ENCODE data around the gene NAGPA. TPM values are rescaled to one million over a fixed set of nuclear protein-coding genes. Genes with fewer than 3 reads are reported as not detected.
A peak's percentile ranks its signal among the peaks of the same experiment; 100 is the strongest.

Gene NAGPA
- total RNA-seq, 1 donor from 2014 or later: 11.4 TPM

DNA sequence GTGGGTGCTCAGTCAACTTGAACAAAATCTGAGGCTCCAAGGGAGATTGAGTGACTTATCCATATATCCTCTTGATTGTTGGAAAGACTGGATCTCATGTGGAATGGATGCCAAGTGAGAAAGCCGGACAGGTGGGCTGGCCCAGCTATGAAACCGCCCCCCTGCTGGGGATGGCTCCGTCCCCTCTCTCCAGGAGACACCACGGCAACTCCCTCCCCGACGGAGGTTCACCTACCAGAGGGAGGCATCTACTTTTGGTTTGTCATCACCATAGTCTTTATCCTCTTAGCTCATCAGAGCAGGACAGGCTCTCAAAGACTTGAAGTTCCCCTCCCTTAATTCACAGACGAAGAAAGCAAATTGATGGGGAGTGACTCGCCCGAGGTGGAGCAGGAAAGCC lies 36.1 kb upstream of the NAGPA start:
- peaks cover 4% of the 10 kb centered on the region for H3K36me3 Mint-ChIP-seq (ENCODE audit: low read depth)
- H3K27ac Mint-ChIP-seq: no peak overlapping the region
- no peaks in the 10 kb centered on the region for H3K27me3 Mint-ChIP-seq
- intact Hi-C loops (cut with micrococcal nuclease): loop anchor here (5.0 kb wide), 1 partner anchor 38 kb away; the partner anchor contains the start of gene NAGPA
- H3K4me1 Mint-ChIP-seq: peaks cover 23% of the 10 kb centered on the region
- H3K4me3 Mint-ChIP-seq: no peak overlapping the region
- no peaks in the 10 kb centered on the region for H3K9me3 Mint-ChIP-seq
- no peak for DNase-seq

DNA sequence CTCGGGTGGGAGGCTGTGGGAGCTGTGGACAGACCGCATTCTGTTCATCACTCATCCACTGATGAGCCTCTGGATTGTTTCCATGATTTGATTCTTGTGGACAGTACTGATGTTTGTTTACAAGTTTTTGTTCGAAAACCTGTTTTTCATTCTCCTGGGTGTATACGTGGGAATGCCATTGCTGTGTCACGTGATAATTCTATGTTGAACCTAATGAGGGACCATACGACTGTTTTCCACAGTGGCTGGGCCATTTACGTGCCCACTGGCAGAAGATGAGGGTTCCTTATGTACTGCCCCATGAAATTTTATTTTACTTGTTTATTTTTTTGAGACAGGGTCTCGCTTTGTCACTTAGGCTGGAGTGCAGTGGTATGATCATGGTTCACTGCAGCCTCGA lies 35.3 kb upstream of the NAGPA start:
- Mint-ChIP-seq H3K36me3 (ENCODE audit: low read depth) (peaks cover 2% of the 10 kb centered on the region), H3K4me3 (no peak overlapping the region), H3K27me3 (no peaks in the 10 kb centered on the region), H3K4me1 (peaks cover 23% of the 10 kb centered on the region), H3K27ac (no peak overlapping the region), H3K9me3 (no peaks in the 10 kb centered on the region)
- intact Hi-C loops (cut with micrococcal nuclease): no loop called here
- no peak for DNase-seq

DNA sequence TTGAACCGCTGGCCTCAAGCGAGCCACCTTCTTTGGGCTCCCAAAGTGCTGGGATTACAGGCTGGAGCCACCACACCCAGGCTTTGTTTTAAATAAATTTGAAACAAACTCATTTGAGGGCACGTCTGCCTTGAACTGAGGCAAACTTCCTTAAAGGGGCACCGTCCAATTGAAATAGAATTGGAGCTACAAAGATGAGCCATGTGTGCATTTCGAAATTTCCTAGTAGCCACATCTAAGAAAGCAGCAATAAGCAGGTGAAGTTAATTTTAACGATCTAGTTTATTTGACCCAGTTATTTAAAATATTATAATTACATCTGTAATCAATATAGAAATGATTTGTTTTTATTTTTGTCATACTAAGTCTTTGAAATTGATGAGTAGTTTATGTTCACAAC lies 32.8 kb upstream of the NAGPA start:
- no peaks in the 10 kb centered on the region for H3K9me3 Mint-ChIP-seq
- no peak for DNase-seq
- H3K27ac Mint-ChIP-seq: no peak overlapping the region
- intact Hi-C loops (cut with micrococcal nuclease): no loop called here
- no peak overlapping the region for H3K4me3 Mint-ChIP-seq
- no peaks in the 10 kb centered on the region for H3K27me3 Mint-ChIP-seq
- peaks cover 7% of the 10 kb centered on the region for H3K4me1 Mint-ChIP-seq
- no peaks in the 10 kb centered on the region for H3K36me3 Mint-ChIP-seq (ENCODE audit: low read depth)

DNA sequence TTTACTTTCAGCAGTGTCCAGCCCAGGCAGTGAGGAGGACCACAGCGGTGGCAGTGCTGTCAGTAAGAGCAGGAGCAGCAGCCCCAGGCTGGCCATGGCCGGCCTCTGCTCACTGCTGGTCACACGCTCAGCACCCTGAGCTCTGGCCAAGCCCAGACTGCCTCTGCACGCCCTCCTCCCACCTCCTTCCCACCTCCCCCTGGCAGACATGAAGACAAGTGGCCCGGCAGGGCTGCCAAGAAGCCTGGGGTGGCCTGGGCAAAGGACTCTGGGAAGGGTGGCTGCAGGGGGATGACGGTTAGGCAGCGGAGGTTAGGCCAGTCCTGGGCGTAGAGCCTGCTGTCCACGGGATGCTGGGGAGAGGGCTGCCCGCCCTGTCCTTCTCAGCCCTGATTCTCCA lies 32.1 kb upstream of the NAGPA start, which contains the start of gene C16orf89:
Gene C16orf89, minus strand, starts transcription at position 144 of the 400 bp plus-strand sequence. Its CDS starts 48 bp downstream, at position 96.
- Mint-ChIP-seq H3K27ac (no peak within 1 kb of the TSS), H3K9me3 (no peaks in the 10 kb centered on the region), H3K4me1 (peaks cover under 1% of the 10 kb centered on the region), H3K27me3 (no peaks in the 10 kb centered on the region), H3K4me3 (no peak within 1 kb of the TSS), H3K36me3 (ENCODE audit: low read depth) (no peaks in the 10 kb centered on the region)
- DNase-seq: no peak
- intact Hi-C loops (cut with micrococcal nuclease): no loop called here

DNA sequence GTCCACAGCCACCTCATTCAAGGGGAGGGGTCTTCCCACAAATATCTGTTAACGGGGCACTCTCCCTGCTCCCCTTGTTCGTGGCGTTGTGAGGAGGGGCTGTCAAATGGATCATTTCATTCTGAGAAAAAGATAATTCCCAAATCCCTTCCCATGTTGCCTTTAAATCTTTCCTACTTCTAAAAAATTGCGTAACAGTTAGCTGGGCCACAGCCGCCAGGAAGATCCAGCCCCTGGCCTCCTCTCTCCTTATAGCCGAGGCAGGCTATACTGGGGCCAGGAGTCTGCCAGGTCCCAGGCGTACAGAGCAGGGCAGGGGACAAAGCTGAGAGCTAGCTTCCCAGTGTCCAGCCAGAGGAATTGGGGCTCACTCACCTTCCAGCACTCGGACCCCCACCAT lies 31.6 kb upstream of the NAGPA start:
- Mint-ChIP-seq H3K4me1 (no peaks in the 10 kb centered on the region), H3K27me3 (no peaks in the 10 kb centered on the region), H3K27ac (no peak overlapping the region), H3K4me3 (no peak overlapping the region), H3K36me3 (ENCODE audit: low read depth) (no peaks in the 10 kb centered on the region), H3K9me3 (no peaks in the 10 kb centered on the region)
- intact Hi-C loops (cut with micrococcal nuclease): no loop called here
- no peak for DNase-seq

DNA sequence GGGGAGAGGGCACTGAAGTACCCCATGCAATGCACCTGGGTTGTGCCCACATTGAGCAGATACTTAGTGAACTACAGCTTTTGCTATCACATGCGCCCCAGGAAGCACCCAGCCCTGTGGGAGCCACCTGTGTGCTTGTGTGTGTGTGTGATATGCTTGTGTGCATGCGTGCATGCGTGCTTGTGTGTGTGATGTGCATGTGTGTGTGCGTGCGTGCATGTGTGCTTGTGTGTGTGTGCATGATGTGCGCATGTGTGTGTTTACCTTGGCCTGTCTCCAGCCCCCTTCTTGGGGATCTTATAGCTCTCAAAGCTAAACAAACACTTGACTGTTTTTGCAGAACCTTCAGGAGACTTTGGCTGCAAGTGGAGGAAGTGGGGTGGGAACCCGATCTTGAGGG lies 31.2 kb upstream of the NAGPA start:
- no peaks in the 10 kb centered on the region for H3K4me1 Mint-ChIP-seq
- intact Hi-C loops (cut with micrococcal nuclease): no loop called here
- no peaks in the 10 kb centered on the region for H3K36me3 Mint-ChIP-seq (ENCODE audit: low read depth)
- no peaks in the 10 kb centered on the region for H3K9me3 Mint-ChIP-seq
- H3K4me3 Mint-ChIP-seq: no peak overlapping the region
- DNase-seq: no peak
- H3K27ac Mint-ChIP-seq: no peak overlapping the region
- no peaks in the 10 kb centered on the region for H3K27me3 Mint-ChIP-seq

DNA sequence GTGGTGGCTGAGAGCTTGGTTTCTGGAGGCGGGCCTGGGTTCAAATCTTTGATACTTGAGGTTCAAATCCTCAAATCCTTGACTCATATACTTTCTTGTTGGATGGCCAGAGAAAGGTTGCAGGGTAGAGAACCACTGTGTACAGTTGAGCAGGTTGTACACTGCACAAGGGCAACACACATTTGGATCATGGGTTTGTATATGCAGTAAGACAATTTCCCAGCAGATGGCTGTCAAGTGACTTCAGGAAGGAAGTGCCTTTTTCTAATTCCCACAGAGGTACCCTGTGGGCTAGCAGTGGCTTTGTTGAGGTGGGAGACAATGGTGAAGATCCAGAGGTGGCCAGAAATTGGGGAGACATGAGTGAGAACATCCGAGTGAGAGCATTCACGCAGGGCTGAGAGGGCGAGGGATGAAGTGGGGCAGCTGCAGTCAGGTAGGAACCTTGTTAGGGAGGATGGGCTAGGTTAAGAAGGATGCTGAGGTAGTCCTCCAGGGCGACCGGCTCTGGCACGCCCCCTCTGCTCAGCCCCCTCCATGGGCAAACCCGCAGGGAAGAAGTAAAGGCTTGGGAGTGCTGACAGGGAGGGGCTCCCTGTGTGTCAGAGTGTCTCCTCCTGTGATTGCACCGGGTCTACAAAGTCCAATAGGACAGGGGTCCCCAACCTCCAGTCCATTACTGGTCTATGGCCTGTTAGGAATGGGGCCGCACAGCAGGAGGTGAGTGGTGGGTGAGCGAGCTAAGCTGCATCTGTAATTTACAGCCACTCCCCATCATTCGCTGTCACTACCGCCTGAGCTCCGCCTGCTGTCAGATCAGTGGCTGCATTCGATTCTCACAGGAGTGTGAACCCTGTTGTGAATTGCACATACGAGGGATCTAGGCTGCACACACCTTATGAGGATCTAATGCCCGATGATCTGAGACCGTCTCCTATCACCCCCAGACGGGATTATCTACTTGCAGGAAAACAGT lies 29.3 kb upstream of the NAGPA start:
- no peaks in the 10 kb centered on the region for H3K4me1 Mint-ChIP-seq
- H3K9me3 Mint-ChIP-seq: no peaks in the 10 kb centered on the region
- intact Hi-C loops (cut with micrococcal nuclease): no loop called here
- no peaks in the 10 kb centered on the region for H3K36me3 Mint-ChIP-seq (ENCODE audit: low read depth)
- H3K4me3 Mint-ChIP-seq: no peak overlapping the region
- H3K27me3 Mint-ChIP-seq: no peaks in the 10 kb centered on the region
- DNase-seq: no peak
- H3K27ac Mint-ChIP-seq: no peak overlapping the region

DNA sequence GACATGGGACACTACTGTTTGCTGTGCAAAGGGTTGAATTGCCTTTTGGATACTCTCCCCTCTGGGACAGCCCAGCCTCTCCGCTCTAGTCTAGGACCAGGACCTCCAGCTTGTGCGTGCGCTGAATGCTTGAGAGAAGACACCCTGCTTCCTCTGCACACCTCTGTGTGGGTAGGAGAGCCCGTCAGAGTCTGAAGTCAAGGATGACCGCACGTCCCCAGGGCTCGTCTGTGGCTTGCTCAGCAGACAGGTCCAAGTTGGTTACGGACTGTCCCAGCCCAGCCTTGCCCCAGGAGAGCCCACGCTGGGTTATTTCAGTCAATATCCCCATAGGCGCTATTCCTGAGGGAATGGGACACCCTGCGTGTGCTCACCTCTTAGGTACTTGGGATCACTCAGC lies 28.3 kb upstream of the NAGPA start:
- Mint-ChIP-seq H3K27ac (no peak overlapping the region), H3K9me3 (no peaks in the 10 kb centered on the region)
- intact Hi-C loops (cut with micrococcal nuclease): no loop called here

DNA sequence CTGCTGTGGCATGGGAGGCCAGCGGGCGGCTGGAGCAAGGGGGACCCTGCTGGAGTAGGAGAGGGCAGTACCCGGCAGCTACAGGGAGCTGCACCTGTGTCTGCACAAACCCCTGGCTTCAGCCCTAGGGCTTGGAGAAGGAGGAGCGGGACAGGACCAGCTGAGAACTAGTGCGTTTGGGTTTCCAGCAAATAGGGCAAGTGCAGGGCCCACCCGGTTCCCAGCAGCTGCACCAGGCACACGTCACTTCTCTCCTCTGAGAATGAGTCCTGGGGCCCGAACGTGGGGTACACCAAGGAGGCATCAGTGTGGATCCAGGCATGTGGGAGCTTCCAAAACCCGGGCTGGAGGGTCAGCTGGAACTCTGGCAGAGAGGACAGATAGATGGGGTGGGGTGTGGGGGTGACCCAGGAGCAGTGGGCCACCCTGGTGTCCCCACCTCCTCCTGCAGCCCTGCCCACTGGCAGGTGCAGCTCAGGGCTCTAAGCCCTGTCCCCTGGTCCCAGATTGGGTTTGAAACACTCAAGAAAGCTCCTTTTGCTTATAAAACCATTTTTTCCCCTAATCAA lies 26.4 kb upstream of the NAGPA start:
- Mint-ChIP-seq H3K4me1 (peaks cover 2% of the 10 kb centered on the region), H3K27ac (no peak overlapping the region), H3K4me3 (no peak overlapping the region), H3K9me3 (no peaks in the 10 kb centered on the region), H3K36me3 (ENCODE audit: low read depth) (no peaks in the 10 kb centered on the region), H3K27me3 (no peaks in the 10 kb centered on the region)
- no peak for DNase-seq
- intact Hi-C loops (cut with micrococcal nuclease): no loop called here

More for the DNA sequence above, 28.3 kb upstream of the NAGPA start:
- H3K27me3 Mint-ChIP-seq: no peaks in the 10 kb centered on the region
- H3K4me3 Mint-ChIP-seq: no peak overlapping the region
- DNase-seq: no peak
- no peaks in the 10 kb centered on the region for H3K4me1 Mint-ChIP-seq
- no peaks in the 10 kb centered on the region for H3K36me3 Mint-ChIP-seq (ENCODE audit: low read depth)

DNA sequence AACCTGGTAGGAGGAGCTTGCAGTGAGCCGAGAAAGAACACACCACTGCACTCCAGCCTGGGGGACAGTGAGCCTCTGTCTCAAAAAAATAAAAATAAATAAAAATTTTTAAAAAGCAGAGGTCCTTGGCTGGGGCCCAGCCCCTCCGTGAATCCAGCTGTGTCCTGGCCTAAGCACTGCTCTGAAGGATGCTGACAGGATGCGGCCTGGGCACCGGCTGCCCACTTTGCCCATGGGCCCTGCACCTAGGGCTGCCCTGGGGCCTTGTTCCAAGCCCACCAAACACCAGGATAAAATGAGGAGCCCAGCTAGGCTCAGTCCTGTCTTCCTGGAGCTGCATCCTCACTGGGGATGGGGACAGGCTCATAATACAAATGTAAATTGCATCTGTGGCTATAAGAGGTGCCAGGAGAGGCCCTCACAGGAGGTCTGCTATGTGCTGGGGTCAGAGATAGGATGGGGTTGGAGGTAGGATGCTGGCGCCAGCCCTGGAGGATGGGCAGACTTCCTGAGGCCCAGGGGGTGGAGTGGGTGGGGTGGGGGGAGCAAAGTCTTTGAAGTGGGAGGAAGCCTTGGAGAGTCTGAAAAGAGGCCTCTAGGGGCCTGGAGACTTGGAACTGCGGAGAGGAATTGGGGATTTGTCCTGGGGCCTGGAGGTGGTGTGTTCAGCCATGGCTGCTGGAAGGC lies 25.8 kb upstream of the NAGPA start:
- intact Hi-C loops (cut with micrococcal nuclease): no loop called here
- Mint-ChIP-seq H3K4me3 (no peak overlapping the region), H3K36me3 (ENCODE audit: low read depth) (no peaks in the 10 kb centered on the region), H3K27me3 (no peaks in the 10 kb centered on the region), H3K4me1 (peaks cover 2% of the 10 kb centered on the region), H3K27ac (no peak overlapping the region), H3K9me3 (no peaks in the 10 kb centered on the region)
- no peak for DNase-seq

DNA sequence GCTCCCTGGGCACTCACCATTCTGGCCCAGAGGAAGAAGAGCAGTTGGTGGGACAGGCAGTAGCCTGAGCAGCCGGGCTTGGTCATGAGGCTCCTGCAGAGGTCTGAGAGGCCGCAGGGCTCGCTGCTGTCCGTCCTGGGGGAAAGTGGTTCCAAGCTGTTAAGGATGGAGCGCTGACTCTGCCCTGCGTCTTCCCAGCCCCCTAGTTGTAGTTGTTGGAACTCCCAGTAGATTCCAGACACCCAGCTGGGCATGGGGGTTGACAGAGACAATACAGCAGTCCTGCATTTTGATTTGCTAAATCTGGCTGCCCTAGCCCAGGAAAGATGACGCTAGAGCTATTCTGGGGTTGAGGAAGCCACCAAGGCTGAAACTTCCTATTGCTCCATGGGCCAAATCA lies 24.7 kb upstream of the NAGPA start:
- H3K4me1 Mint-ChIP-seq: peaks cover 2% of the 10 kb centered on the region
- intact Hi-C loops (cut with micrococcal nuclease): no loop called here
- H3K27me3 Mint-ChIP-seq: no peaks in the 10 kb centered on the region
- no peaks in the 10 kb centered on the region for H3K36me3 Mint-ChIP-seq (ENCODE audit: low read depth)
- no peak overlapping the region for H3K4me3 Mint-ChIP-seq
- no peak for DNase-seq
- H3K9me3 Mint-ChIP-seq: no peaks in the 10 kb centered on the region
- no peak overlapping the region for H3K27ac Mint-ChIP-seq

DNA sequence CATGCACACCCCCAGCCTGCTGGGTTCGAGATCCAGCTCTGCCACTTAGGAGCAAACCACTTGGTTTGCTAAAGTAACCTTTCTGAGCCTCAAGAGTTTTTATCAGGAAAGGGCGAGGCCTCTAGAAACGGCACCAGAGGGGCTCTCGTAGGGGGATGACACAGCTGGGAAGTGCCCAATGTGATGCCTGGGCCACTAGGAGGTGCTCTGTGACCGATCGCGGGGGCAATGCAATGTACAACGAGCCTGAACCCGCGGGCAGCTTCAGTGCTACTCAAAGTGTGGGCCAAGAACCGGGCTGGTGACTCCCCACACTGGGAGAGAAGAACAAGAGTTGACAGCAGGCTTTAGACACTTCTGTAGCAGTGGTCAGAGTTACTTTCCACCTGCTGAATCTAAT lies 22.6 kb upstream of the NAGPA start:
- no peaks in the 10 kb centered on the region for H3K36me3 Mint-ChIP-seq (ENCODE audit: low read depth)
- intact Hi-C loops (cut with micrococcal nuclease): loop anchor here (2.0 kb wide), 1 partner anchor 36 kb away; no protein-coding TSS in a partner anchor

DNA sequence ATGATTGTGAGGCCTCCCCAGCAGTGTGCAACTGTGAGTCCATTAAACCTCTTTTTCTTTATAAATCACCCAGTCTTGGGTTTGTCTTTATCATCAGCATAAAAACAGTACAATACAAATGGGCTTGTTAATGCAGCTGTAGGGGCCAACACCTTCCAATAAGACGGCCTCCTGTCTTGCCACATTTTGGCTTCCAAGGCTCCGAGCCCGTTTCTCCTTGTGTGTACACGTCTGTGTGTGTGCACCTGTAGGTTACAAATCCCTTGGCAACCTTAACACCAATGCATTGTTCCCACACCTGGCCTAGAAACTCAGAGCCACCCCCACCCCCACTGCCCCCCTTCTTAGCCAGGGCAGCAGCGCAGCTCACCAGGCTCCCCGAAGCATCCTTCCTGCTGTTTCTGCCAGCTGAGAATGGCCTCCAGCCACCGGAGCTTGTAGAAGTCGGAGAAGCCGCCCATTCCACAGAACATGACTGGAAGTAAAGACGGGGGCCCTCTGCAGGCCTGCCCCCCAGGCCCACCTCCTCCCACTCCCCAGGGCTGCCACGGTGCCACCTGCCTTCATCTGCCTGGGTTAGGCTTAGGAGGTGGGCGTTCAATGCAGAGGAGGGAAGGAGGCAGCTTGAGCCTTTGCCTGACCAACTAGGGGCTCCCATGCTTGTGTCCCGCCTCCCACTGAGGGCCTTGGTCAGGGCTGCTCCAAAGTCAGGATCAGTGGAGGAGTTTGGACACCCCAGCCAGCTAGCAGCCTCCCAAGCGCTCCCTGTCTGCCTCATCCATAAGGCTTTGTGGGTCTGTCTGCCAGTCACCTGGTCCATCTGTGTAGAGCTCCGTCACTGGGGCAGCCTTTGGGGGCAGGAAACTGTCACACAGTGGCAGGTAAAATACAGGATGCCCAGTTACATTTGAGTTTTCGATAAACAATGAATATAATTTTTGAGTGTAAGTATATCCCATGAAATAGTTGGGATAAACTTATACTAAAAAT lies 21.4 kb upstream of the NAGPA start:
- H3K27me3 Mint-ChIP-seq: no peaks in the 10 kb centered on the region
- no peaks in the 10 kb centered on the region for H3K36me3 Mint-ChIP-seq (ENCODE audit: low read depth)
- H3K27ac Mint-ChIP-seq: no peak overlapping the region
- intact Hi-C loops (cut with micrococcal nuclease): no loop called here
- H3K4me3 Mint-ChIP-seq: no peak overlapping the region
- no peak for DNase-seq
- peaks cover 2% of the 10 kb centered on the region for H3K4me1 Mint-ChIP-seq
- no peaks in the 10 kb centered on the region for H3K9me3 Mint-ChIP-seq

More for the DNA sequence above, 22.6 kb upstream of the NAGPA start:
- DNase-seq: peak; percentile 81
- H3K27me3 Mint-ChIP-seq: no peaks in the 10 kb centered on the region
- H3K4me3 Mint-ChIP-seq: no peak overlapping the region
- no peaks in the 10 kb centered on the region for H3K9me3 Mint-ChIP-seq
- peaks cover 2% of the 10 kb centered on the region for H3K4me1 Mint-ChIP-seq
- H3K27ac Mint-ChIP-seq: no peak overlapping the region
